Measurements from ENCODE around the gene COX10. TPM values are rescaled to one million over a fixed set of nuclear protein-coding genes. Genes with fewer than 3 reads are reported as not detected.
"Not testable (repeated sequence)": the region's sequence is repeated elsewhere in the genome, so short reads cannot be mapped to it uniquely, and the experiment has no call there.

Gene COX10
- total and polyA plus RNA-seq, 5 donors: 17.9 to 40.2 (median 33.5) TPM

- no peaks in the 10 kb centered on the region for H3K4me1 ChIP-seq (ENCODE audit: control insufficient read depth, insufficient read depth, low read length)
- 49% methylated on average over 4 of the region's 4 CpGs for WGBS
- ATAC-seq (no peak), DNase-seq (no peak)
- intact Hi-C loops (cut with DNase I): no loop called here
- no peaks in the 10 kb centered on the region for H3K27me3 ChIP-seq (ENCODE audit: control insufficient read depth, insufficient read depth)
- no peak overlapping the region for H3K27ac ChIP-seq (ENCODE audit: low read length)
- H3K4me3 ChIP-seq (ENCODE audit: low read length): no peak overlapping the region
- no peaks in the 10 kb centered on the region for H3K9me3 ChIP-seq (ENCODE audit: control insufficient read depth, low read length)
Measured at GRCh38 chr17:14228903-14229302, 159.6 kb downstream of the COX10 start.

DNA sequence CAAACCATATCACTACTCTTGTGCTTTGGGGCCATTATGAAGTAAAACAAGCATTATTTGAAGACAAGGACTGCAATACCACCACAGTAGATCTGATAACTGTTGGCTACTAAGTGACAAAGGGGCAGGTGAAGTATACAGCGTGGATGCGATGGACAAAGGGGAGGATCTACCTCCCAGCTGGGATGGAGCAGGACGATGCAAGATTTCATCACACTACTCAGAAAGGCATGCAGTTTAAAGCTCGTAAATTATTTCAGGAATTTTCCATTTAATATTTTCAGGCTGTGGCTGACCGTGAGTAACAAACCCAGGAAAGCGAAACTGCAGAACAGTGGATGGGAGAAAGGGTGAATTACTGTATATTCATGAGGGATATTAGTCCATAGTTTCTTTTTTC is 161.9 kb downstream of the COX10 start:
- intact Hi-C loops (cut with DNase I); H3K27me3 ChIP-seq (ENCODE audit: control insufficient read depth, insufficient read depth); DNase-seq; H3K27ac ChIP-seq (ENCODE audit: low read length); H3K4me1 ChIP-seq (ENCODE audit: control insufficient read depth, insufficient read depth, low read length); H3K4me3 ChIP-seq (ENCODE audit: low read length); ATAC-seq; H3K9me3 ChIP-seq (ENCODE audit: control insufficient read depth, low read length): not testable (repeated sequence)
- WGBS: 72% methylated on average over 4 of the region's 6 CpGs

DNA sequence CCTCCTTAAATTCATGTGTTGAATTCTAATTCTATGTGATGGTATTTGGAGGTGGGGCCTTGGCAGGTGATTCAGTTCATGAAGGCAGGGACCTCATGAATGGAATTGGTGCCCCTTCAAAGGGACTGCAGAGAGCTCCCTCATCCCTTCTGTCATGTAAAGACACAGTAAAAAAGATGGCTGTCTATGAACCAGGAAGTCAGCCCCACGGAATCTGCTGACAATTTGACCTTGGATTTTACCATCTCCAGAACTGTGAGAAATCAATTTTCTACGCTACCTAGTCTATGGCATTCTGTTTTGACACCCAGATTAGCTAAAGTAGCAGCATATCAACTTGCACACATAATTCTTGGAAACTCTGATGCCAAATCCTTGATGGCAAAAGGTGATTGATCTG is 165.7 kb downstream of the COX10 start:
- H3K27ac ChIP-seq (ENCODE audit: low read length); ATAC-seq; intact Hi-C loops (cut with DNase I); H3K9me3 ChIP-seq (ENCODE audit: control insufficient read depth, low read length); H3K4me1 ChIP-seq (ENCODE audit: control insufficient read depth, insufficient read depth, low read length); H3K4me3 ChIP-seq (ENCODE audit: low read length); H3K27me3 ChIP-seq (ENCODE audit: control insufficient read depth, insufficient read depth); DNase-seq: not testable (repeated sequence)
- 76% methylated on average over 2 of the region's 2 CpGs for whole genome bisulfite sequencing

- WGBS: 78% methylated on average over 7 of the region's 9 CpGs
- H3K27me3 ChIP-seq (ENCODE audit: control insufficient read depth, insufficient read depth); intact Hi-C loops (cut with DNase I); H3K27ac ChIP-seq (ENCODE audit: low read length); H3K4me1 ChIP-seq (ENCODE audit: control insufficient read depth, insufficient read depth, low read length); H3K9me3 ChIP-seq (ENCODE audit: control insufficient read depth, low read length); DNase-seq; H3K4me3 ChIP-seq (ENCODE audit: low read length): not testable (repeated sequence)
- ATAC-seq: peak in 1 of 2 donors; percentile 33
Measured at GRCh38 chr17:14236032-14236431, 166.7 kb downstream of the COX10 start.

DNA sequence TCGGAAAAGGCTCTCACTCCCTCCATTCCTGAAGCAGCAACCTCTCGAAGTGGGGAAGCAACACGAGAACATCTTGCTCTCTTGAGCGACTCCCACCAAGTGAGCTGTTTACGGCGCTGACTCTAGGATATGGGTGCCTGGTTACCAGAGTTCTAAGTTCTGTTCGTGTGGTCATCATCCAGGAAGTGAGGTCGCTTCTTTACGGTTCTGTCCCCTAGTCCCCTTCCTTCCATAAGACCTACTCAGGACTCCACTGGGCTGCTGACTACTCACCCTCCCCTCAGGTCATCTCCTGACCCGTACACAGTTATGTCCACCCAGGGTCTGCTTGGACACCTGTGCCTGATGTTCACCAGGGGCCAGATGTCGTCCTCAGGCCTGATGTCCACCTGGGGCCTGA is 167.5 kb downstream of the COX10 start, which contains the start of gene CDRT15:
Gene CDRT15 (minus strand): TSS at position 101 of the 400 bp plus-strand sequence. CDS start 29 bp downstream, at position 72.
- H3K9me3 ChIP-seq (ENCODE audit: control insufficient read depth, low read length); ATAC-seq; intact Hi-C loops (cut with DNase I); H3K4me1 ChIP-seq (ENCODE audit: control insufficient read depth, insufficient read depth, low read length); H3K4me3 ChIP-seq (ENCODE audit: low read length); DNase-seq; H3K27ac ChIP-seq (ENCODE audit: low read length); H3K27me3 ChIP-seq (ENCODE audit: control insufficient read depth, insufficient read depth): not testable (repeated sequence)
- 78% methylated on average over 11 of the region's 11 CpGs for WGBS

DNA sequence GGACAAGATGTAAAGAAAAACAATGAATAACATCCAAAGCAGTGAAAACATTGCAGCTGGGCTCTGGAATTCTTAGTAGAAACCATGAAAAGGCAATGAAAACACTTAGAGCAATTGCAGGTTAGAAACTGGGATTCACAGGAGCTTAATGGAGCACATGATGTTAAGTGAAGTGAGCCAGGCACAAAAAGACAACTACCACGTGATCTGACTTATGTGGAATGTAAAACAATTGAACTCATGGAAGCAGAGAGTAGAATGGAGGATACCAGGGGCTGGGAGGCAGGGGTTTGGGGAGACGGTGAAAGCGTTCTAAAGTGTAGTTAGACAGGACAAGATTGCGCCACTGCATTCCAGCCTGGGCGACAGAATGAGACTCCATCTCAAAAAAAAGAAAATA is 170.0 kb downstream of the COX10 start:
- H3K4me3 ChIP-seq (ENCODE audit: low read length); DNase-seq; H3K27me3 ChIP-seq (ENCODE audit: control insufficient read depth, insufficient read depth); ATAC-seq; intact Hi-C loops (cut with DNase I); H3K4me1 ChIP-seq (ENCODE audit: control insufficient read depth, insufficient read depth, low read length); H3K27ac ChIP-seq (ENCODE audit: low read length); H3K9me3 ChIP-seq (ENCODE audit: control insufficient read depth, low read length): not testable (repeated sequence)
- 88% methylated on average over 3 of the region's 5 CpGs for WGBS

DNA sequence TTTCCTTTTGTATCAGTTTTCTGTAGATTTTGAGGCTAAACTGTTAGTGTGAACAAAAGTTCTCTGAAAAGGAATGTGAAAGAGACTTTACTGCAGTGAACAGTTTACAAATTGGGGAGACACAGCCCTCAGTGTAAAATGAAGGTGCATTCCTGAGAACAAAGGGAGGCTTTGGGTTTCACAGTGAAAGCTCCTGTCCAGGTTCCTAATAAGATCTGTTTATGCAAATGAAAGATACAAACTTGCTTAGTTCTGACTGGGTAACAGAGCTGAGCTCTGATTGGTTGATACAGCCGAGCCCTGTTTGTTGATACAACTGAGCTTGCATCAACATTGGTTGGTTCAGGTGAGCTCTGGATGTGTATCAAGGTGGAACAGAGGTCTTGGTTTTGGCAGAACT is 175.7 kb downstream of the COX10 start:
- no peak for ATAC-seq
- H3K9me3 ChIP-seq (ENCODE audit: control insufficient read depth, low read length): no peaks in the 10 kb centered on the region
- intact Hi-C loops (cut with DNase I): no loop called here

GRCh38 chr17:14245629-14246028 is 176.3 kb downstream of the COX10 start:
- Histone ChIP-seq H3K4me3 (ENCODE audit: low read length) (no peak overlapping the region), H3K9me3 (ENCODE audit: control insufficient read depth, low read length) (no peaks in the 10 kb centered on the region), H3K27ac (ENCODE audit: low read length) (no peak overlapping the region), H3K27me3 (ENCODE audit: control insufficient read depth, insufficient read depth) (no peaks in the 10 kb centered on the region), H3K4me1 (ENCODE audit: control insufficient read depth, insufficient read depth, low read length) (no peaks in the 10 kb centered on the region)
- no peak for DNase-seq
- 90% methylated on average over 3 of the region's 3 CpGs for WGBS
- no peak for ATAC-seq
- intact Hi-C loops (cut with DNase I): no loop called here

More for the DNA sequence above, 175.7 kb downstream of the COX10 start:
- no peak for DNase-seq
- H3K27me3 ChIP-seq (ENCODE audit: control insufficient read depth, insufficient read depth): no peaks in the 10 kb centered on the region
- no peak overlapping the region for H3K27ac ChIP-seq (ENCODE audit: low read length)
- no peaks in the 10 kb centered on the region for H3K4me1 ChIP-seq (ENCODE audit: control insufficient read depth, insufficient read depth, low read length)
- 83% methylated on average over 1 of the region's 1 CpG for whole genome bisulfite sequencing
- no peak overlapping the region for H3K4me3 ChIP-seq (ENCODE audit: low read length)

Other genes starting within 250 kb of the COX10 start
- not detected for gene CDRT15, start 167.4 kb downstream of the COX10 start, total RNA-seq
- not detected for gene CDRT15, start 167.4 kb downstream of the COX10 start, polyA plus RNA-seq
- 1 to 10 TPM; 1.1 to 2.6 (median 2.1) TPM for gene HS3ST3B1, start 231.6 kb downstream of the COX10 start, total RNA-seq
- 0.93 TPM for gene HS3ST3B1, start 231.6 kb downstream of the COX10 start, polyA plus RNA-seq

All from right cardiac atrium (tissue), 5 donors.